Inferior parietal cortex (tissue), 1 donor: ENCODE measurements around the gene NMNAT2.
"Not testable (repeated sequence)": the region's sequence is repeated elsewhere in the genome, so short reads cannot be mapped to it uniquely, and the experiment has no call there.

Source experiments
- DNase-seq: peaks from one replicate; pipeline ENCODE4 v3.0.0-alpha.2; 2016; ENCODE audit errors: extremely low spot score

The NMNAT2 gene

GRCh38 chr1:183418696-183419095, 516 bp upstream of the NMNAT2 start:
- DNase-seq = peak; percentile 22

GRCh38 chr1:183416850-183417771, 1.1 kb downstream of the NMNAT2 start:
- DNase-seq = peak; percentile 43

GRCh38 chr1:183414365-183414764, 3.8 kb downstream of the NMNAT2 start:
- no peak for DNase-seq

- no peak for DNase-seq
Observed at GRCh38 chr1:183411091-183411490, 7.1 kb downstream of the NMNAT2 start.

- DNase-seq = no peak
Observed at GRCh38 chr1:183407961-183408360, 10.2 kb downstream of the NMNAT2 start.

- DNase-seq = no peak
Observed at GRCh38 chr1:183407474-183407873, 10.7 kb downstream of the NMNAT2 start.

- DNase-seq = no peak
Observed at GRCh38 chr1:183404476-183404875, 13.7 kb downstream of the NMNAT2 start.

GRCh38 chr1:183403498-183403897, 14.7 kb downstream of the NMNAT2 start:
- no peak for DNase-seq

- not testable (repeated sequence) for DNase-seq
Observed at GRCh38 chr1:183401565-183401964, 16.6 kb downstream of the NMNAT2 start.

GRCh38 chr1:183394435-183394834, 23.7 kb downstream of the NMNAT2 start:
- no peak for DNase-seq

- DNase-seq = no peak
Observed at GRCh38 chr1:183391863-183392262, 26.3 kb downstream of the NMNAT2 start.

- no peak for DNase-seq
Observed at GRCh38 chr1:183390561-183390960, 27.6 kb downstream of the NMNAT2 start.

- DNase-seq = no peak
Observed at GRCh38 chr1:183388735-183389134, 29.4 kb downstream of the NMNAT2 start.

- no peak for DNase-seq
Observed at GRCh38 chr1:183385340-183386144, 32.6 kb downstream of the NMNAT2 start.

GRCh38 chr1:183379951-183380350, 38.2 kb downstream of the NMNAT2 start:
- DNase-seq = no peak

- DNase-seq = no peak
Observed at GRCh38 chr1:183375381-183375780, 42.8 kb downstream of the NMNAT2 start.

GRCh38 chr1:183374825-183375224, 43.4 kb downstream of the NMNAT2 start:
- DNase-seq = no peak

- no peak for DNase-seq
Observed at GRCh38 chr1:183372586-183373230, 45.5 kb downstream of the NMNAT2 start.

GRCh38 chr1:183370399-183371058, 47.7 kb downstream of the NMNAT2 start:
- DNase-seq = no peak

- no peak for DNase-seq
Observed at GRCh38 chr1:183368213-183369108, 49.7 kb downstream of the NMNAT2 start.

GRCh38 chr1:183366116-183366515, 52.1 kb downstream of the NMNAT2 start:
- DNase-seq = no peak
